ENCODE data around the gene DCAKD. TPM values are rescaled to one million over a fixed set of nuclear protein-coding genes. Genes with fewer than 3 reads are reported as not detected.

Gene DCAKD
- total RNA-seq, 3 donors from 2014 or later (not counting 1 experiment from before 2014, with no cell fraction given): 15.4 to 21.4 (median 21.1) TPM

DNA sequence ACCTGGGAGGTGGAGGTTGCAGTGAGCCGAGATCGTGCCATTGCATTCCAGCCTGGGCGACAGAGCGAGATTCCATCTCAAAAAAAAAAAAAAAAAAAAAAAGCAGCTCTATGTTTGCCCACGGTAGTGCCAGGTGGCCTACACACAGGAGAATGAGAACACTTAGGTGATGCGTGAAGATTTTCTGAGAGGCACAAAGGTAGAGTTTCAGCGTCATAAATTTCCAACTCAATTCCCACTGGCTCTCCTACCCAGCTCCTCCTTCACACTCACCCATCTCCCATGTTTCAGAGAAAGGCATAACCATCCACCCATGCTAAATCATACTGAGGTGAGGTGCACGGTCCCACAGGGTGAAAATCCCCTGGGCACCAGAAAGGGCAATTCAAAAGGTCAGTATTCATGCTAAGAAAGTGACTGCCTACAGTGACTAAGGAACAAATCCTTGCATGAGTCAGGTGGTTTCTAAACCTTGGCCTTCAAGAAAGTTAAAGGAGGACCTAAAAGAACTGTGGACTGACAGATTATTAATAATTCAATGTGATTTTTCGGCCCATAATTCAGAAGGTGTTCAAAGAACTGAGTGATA, 4.8 kb downstream of the DCAKD start:
- Mint-ChIP-seq H3K27ac (no peak overlapping the region), H3K4me1 (peaks cover 12 to 25% of the 10 kb centered on the region in 2 donors), H3K4me3 (no peak overlapping the region), H3K27me3 (ENCODE audit: low read depth in 2 of 2) (no peaks in the 10 kb centered on the region), H3K9me3 (no peaks in the 10 kb centered on the region), H3K36me3 (no peaks in the 10 kb centered on the region)
- ATAC-seq: no peak
- H3K4me3 ChIP-seq (ENCODE audit: low read length): no peak overlapping the region
- TF ChIP-seq, protein P1, sequence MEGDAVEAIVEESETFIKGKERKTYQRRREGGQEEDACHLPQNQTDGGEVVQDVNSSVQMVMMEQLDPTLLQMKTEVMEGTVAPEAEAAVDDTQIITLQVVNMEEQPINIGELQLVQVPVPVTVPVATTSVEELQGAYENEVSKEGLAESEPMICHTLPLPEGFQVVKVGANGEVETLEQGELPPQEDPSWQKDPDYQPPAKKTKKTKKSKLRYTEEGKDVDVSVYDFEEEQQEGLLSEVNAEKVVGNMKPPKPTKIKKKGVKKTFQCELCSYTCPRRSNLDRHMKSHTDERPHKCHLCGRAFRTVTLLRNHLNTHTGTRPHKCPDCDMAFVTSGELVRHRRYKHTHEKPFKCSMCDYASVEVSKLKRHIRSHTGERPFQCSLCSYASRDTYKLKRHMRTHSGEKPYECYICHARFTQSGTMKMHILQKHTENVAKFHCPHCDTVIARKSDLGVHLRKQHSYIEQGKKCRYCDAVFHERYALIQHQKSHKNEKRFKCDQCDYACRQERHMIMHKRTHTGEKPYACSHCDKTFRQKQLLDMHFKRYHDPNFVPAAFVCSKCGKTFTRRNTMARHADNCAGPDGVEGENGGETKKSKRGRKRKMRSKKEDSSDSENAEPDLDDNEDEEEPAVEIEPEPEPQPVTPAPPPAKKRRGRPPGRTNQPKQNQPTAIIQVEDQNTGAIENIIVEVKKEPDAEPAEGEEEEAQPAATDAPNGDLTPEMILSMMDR (IDR thresholded peaks at IDR 0.05): no peak
- H3K36me3 ChIP-seq (ENCODE audit: control insufficient read depth, insufficient read depth, low read length): no peaks in the 10 kb centered on the region
- H3K27me3 ChIP-seq (ENCODE audit: control insufficient read depth, insufficient read depth, low read length): no peaks in the 10 kb centered on the region
- no peak for DNase-seq
- WGBS (ENCODE audit: insufficient coverage): 96% methylated on average over 8 of the region's 9 CpGs
- no peak overlapping the region for H3K27ac ChIP-seq (ENCODE audit: low read length)
- H3K4me1 ChIP-seq (ENCODE audit: control insufficient read depth, insufficient read depth, low read length): peaks cover 21% of the 10 kb centered on the region
- no peaks in the 10 kb centered on the region for H3K9me3 ChIP-seq (ENCODE audit: control insufficient read depth, insufficient read depth, low read length)
- intact Hi-C loops (cut with micrococcal nuclease): no loop called here

DNA sequence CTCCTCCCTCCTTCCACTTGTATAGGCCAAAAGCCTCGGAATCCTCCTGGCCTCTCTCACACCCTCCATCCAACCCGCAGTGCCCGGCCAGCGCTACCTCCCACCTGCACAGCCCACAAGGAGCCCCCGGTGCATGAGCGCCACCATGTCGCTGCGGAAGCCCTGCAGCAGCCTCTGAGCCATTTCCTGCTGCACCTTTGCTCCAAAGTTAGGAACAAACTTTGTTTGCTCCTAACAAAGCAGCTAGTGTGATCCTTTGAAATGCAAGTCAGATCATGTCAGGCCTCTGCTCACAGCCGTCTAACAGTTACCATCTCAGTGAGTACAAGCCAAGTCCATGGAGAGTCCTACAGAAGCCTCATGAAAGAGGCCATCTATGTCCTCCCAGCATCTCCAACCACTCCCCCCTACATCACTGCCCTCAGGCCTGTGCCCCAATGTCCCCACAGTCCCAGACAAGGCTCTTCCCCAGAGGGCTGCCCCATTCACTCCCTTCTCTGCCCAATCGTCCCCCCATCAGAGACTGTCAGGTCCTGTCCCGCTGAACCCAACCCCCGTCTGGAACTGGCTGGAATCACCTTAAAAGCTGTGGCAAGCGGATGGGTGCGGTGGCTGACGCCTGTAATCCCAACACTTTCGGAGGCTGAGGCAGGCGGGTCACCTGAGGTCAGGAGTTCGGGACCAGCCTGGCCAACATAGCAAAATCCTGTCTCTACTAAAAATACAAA, 7.5 kb downstream of the DCAKD start:
- Mint-ChIP-seq H3K36me3 (no peaks in the 10 kb centered on the region), H3K27ac (no peak overlapping the region), H3K4me3 (no peak overlapping the region), H3K27me3 (ENCODE audit: low read depth in 2 of 2) (no peaks in the 10 kb centered on the region), H3K9me3 (no peaks in the 10 kb centered on the region), H3K4me1 (peaks cover 0 to 11% of the 10 kb centered on the region in 2 donors)
- TF ChIP-seq, protein P1 (IDR thresholded peaks at IDR 0.05): no peak
- Histone ChIP-seq H3K4me1 (ENCODE audit: control insufficient read depth, insufficient read depth, low read length) (peaks cover 2% of the 10 kb centered on the region), H3K27me3 (ENCODE audit: control insufficient read depth, insufficient read depth, low read length) (no peaks in the 10 kb centered on the region), H3K4me3 (ENCODE audit: low read length) (no peak overlapping the region), H3K36me3 (ENCODE audit: control insufficient read depth, insufficient read depth, low read length) (peaks cover 3% of the 10 kb centered on the region), H3K9me3 (ENCODE audit: control insufficient read depth, insufficient read depth, low read length) (no peaks in the 10 kb centered on the region), H3K27ac (ENCODE audit: low read length) (no peak overlapping the region)
- ATAC-seq (no peak), DNase-seq (no peak)
- 96% methylated on average over 18 of the region's 18 CpGs for WGBS (ENCODE audit: insufficient coverage)
- intact Hi-C loops (cut with micrococcal nuclease): no loop called here

- H3K9me3 ChIP-seq (ENCODE audit: control insufficient read depth, insufficient read depth, low read length): no peaks in the 10 kb centered on the region
- Mint-ChIP-seq H3K27me3 (ENCODE audit: low read depth in 2 of 2) (no peaks in the 10 kb centered on the region), H3K4me1 (peaks cover 0 to 7% of the 10 kb centered on the region in 2 donors), H3K36me3 (no peaks in the 10 kb centered on the region), H3K4me3 (no peak overlapping the region), H3K27ac (peak overlapping the region in 1 of 2 donors; percentile 52), H3K9me3 (no peaks in the 10 kb centered on the region)
- no peak overlapping the region for H3K4me3 ChIP-seq (ENCODE audit: low read length)
- intact Hi-C loops (cut with micrococcal nuclease): no loop called here
- H3K4me1 ChIP-seq (ENCODE audit: control insufficient read depth, insufficient read depth, low read length): no peaks in the 10 kb centered on the region
- H3K27me3 ChIP-seq (ENCODE audit: control insufficient read depth, insufficient read depth, low read length): no peaks in the 10 kb centered on the region
- 90% methylated on average over 11 of the region's 11 CpGs for WGBS (ENCODE audit: insufficient coverage)
- ATAC-seq (no peak), DNase-seq (no peak)
- TF ChIP-seq, protein P1 (IDR thresholded peaks at IDR 0.05): no peak
- H3K36me3 ChIP-seq (ENCODE audit: control insufficient read depth, insufficient read depth, low read length): peaks cover 3% of the 10 kb centered on the region
- H3K27ac ChIP-seq (ENCODE audit: low read length): no peak overlapping the region
These were observed 8.9 kb downstream of the DCAKD start for GRCh38 chr17:45042346-45043120.

All from natural killer cell (primary cell).